Tibial nerve (tissue), 4 donors: ENCODE data around the gene TYMP. TPM values are rescaled to one million over a fixed set of nuclear protein-coding genes. Genes with fewer than 3 reads are reported as not detected.

Experiments
- DNase-seq, 2 donors: peaks; one replicate each; pipeline ENCODE4 v3.0.0-alpha.2; 2019; ENCODE audit warnings: low spot score in 2 of 2
- H3K27ac ChIP-seq, 4 donors: fragments of 200-600 bp; sonication (generic) in 3 of 4; one replicate each; pipeline ENCODE4 v1.5.1; 2017 to 2019; ENCODE audit warnings: mild to moderate bottlenecking in 1 of 4
- H3K27me3 ChIP-seq, 2 donors: fragments of 200-600 bp; sonication (generic) in 1 of 2; one replicate each; pipeline versions ENCODE4 v1.5.1 to v1.6.0; 2017 to 2019
- H3K36me3 ChIP-seq, 3 donors: fragments of 200-600 bp; sonication (generic); one replicate each; pipeline ENCODE4 v1.5.1; 2018 to 2019
- H3K4me1 ChIP-seq, 4 donors: fragments of 200-600 bp; sonication (generic) in 3 of 4; one replicate each; pipeline ENCODE4 v1.5.1; 2017 to 2019
- H3K4me3 ChIP-seq, 4 donors: fragments of 200-600 bp; sonication (generic) in 3 of 4; one replicate each; pipeline ENCODE4 v1.5.1; 2017 to 2019; ENCODE audit warnings: mild to moderate bottlenecking in 1 of 4, moderate library complexity in 1 of 4
- H3K9me3 ChIP-seq, 4 donors: fragments of 200-600 bp; sonication (generic) in 3 of 4; one replicate each; pipeline ENCODE4 v1.5.1; 2017 to 2019
- EP300 ChIP-seq, 2 donors: sonication (generic); formaldehyde crosslinking; IDR thresholded peaks; one replicate each; pipeline ENCODE4 v1.6.1; 2017; ENCODE audit warnings: antibody characterized with exemption in 2 of 2, mild to moderate bottlenecking in 1 of 2
- POLR2A ChIP-seq, 2 donors: fragments of 450-650 bp; IDR thresholded peaks; one replicate each; pipeline ENCODE4 v1.6.1; 2017; ENCODE audit warnings: antibody characterized with exemption in 2 of 2, mild to moderate bottlenecking in 2 of 2, moderate library complexity in 2 of 2
- WGBS, 2 donors: methylation state at CpG; one replicate each; pipeline ENCODE4 v1.1.5; 2018; 5-methylcytosine and 5-hydroxymethylcytosine counted together
- total RNA-seq, 4 donors: library from RNA; depleted of rRNA; stranded (reverse); fragments of >200 nt; gene quantifications; one replicate each; pipeline ENCODE4 v1.1.0, GENCODE V29; 2016
- TF ChIP-seq, protein P1 (sequence below), 5 experiments: fragments of 200-600 bp in 3 of 5; fragments of 450-650 bp in 2 of 5; sonication (generic) in 3 of 5; IDR thresholded peaks; one replicate each; pipeline ENCODE4 v1.5.1; 2016 to 2019; ENCODE audit warnings: antibody characterized with exemption in 5 of 5, mild to moderate bottlenecking in 3 of 5, moderate library complexity in 2 of 5

TYMP gene
- total RNA-seq, 4 donors from 2014 or later: 33.1 to 239 (median 60.3) TPM

DNA sequence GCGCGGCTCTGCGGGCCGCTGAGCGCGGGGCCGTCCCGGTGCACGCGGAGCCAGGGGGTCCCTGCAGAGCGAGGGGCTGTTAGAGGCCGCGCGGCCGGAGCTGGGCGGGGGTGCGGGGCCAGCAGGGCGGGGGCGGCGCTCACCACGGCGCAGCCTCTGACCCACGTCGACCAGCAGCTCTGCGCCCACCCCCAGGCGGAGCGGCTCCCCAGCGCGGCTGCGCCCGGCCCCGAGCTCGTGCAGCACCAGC lies 4.0 kb downstream of the TYMP start:
- Histone ChIP-seq H3K4me3 (peak overlapping the region; percentile 50 to 93 (median 91)), H3K27ac (peak overlapping the region; percentile 72 to 95 (median 91)), H3K9me3 (no peaks in the 10 kb centered on the region), H3K27me3 (peaks cover 0 to 13% of the 10 kb centered on the region in 2 donors), H3K36me3 (peaks cover 0 to 34% (median 21%) of the 10 kb centered on the region in 3 donors), H3K4me1 (peaks cover 0 to 63% (median 28%) of the 10 kb centered on the region in 4 donors)
- TF ChIP-seq, protein P1, sequence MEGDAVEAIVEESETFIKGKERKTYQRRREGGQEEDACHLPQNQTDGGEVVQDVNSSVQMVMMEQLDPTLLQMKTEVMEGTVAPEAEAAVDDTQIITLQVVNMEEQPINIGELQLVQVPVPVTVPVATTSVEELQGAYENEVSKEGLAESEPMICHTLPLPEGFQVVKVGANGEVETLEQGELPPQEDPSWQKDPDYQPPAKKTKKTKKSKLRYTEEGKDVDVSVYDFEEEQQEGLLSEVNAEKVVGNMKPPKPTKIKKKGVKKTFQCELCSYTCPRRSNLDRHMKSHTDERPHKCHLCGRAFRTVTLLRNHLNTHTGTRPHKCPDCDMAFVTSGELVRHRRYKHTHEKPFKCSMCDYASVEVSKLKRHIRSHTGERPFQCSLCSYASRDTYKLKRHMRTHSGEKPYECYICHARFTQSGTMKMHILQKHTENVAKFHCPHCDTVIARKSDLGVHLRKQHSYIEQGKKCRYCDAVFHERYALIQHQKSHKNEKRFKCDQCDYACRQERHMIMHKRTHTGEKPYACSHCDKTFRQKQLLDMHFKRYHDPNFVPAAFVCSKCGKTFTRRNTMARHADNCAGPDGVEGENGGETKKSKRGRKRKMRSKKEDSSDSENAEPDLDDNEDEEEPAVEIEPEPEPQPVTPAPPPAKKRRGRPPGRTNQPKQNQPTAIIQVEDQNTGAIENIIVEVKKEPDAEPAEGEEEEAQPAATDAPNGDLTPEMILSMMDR (IDR thresholded peaks at IDR 0.05): peak in 2 of 5 experiments; percentile 54 to 56
- TF ChIP-seq POLR2A (IDR thresholded peaks at IDR 0.05): no peak
- no peak for DNase-seq
- WGBS, 2 donors: 0 to 3% methylated on average over 6 to 18 of the region's 33 CpGs

DNA sequence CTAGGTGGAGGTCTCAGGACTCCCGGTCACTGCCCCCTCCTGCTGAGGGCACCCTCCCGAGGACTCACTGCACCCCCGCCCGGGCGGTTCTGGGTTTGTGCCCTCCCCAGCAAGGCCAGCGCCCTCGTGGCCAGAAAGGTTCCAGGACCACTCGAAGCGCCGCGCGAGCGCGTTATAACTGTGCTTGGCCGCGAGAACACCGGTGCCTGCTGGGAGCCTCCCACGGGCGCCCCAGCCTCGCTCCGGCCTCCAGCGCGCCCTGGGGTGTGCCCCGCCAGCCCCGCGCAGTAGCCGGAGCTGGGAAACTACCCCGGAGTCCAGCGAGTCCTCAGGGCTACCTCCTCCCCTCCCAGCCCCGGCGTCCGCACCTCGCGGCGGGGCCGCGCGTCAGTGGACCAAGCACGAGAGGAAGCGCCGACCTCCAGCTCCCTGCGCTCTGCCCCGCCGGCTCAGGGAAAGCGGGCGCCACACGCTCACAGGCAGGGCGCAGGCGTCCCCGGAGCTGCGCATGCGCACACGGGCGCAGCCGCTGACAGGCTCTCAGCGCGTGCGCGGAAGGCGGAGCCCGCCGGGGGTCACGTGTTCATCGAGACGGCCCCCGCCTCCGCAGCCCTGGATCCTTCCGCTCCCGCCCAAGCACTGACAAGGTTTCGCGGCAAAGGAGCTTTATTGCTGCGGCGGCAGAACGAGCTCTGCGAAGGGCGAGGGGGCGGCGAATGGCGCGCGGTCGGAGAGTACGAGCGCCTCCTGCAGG lies 4.5 kb downstream of the TYMP start, which contains the start of gene SCO2:
Gene SCO2, minus strand, starts transcription at position 495 of the 754 bp plus-strand sequence. CDS start 1,187 bp downstream, outside the sequence.
- peaks cover 0 to 57% (median 23%) of the 10 kb centered on the region in 4 donors for H3K4me1 ChIP-seq
- no peaks in the 10 kb centered on the region for H3K9me3 ChIP-seq
- H3K27ac ChIP-seq: peak within 1 kb of the TSS; percentile 72 to 95 (median 91)
- TF ChIP-seq, protein P1 (IDR thresholded peaks at IDR 0.05): peak in 3 of 5 experiments; percentile 52 to 68 (median 54)
- TF ChIP-seq POLR2A (IDR thresholded peaks at IDR 0.05): peak; percentile 28 to 76
- TF ChIP-seq EP300 (IDR thresholded peaks at IDR 0.05): peak; percentile 88 to 93
- WGBS, 2 donors: 0% methylated on average over 31 to 62 of the region's 84 CpGs
- peak within 1 kb of the TSS; percentile 50 to 93 (median 91) for H3K4me3 ChIP-seq
- peaks cover 0 to 39% (median 21%) of the 10 kb centered on the region in 3 donors for H3K36me3 ChIP-seq
- peak; percentile 90 to 94 for DNase-seq
- H3K27me3 ChIP-seq: peaks cover 0 to 8% of the 10 kb centered on the region in 2 donors

DNA sequence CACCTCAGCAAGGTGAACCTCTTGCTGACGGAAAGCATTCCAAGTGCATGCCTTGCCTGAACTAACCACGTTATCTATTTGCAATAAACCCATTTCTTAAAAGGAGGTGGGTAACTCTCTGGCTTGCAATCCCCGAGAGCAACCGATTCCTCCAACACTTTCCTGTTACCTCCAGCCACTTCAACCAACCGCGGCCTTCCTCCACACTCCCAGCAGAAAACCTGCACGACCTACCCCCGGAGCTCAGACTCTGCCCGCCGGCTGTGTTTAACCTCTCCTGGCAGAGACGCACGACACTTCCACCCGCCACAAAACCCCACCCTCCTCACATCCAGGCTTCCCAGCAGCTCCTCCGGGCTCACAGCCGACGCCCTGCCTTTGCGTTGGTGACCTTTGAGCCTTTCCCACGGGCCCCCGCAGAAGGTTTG lies 5.1 kb downstream of the TYMP start:
- Histone ChIP-seq H3K4me1 (peaks cover 0 to 52% (median 21%) of the 10 kb centered on the region in 4 donors), H3K36me3 (peaks cover 0 to 45% (median 21%) of the 10 kb centered on the region in 3 donors), H3K27me3 (peaks cover 0 to 5% of the 10 kb centered on the region in 2 donors), H3K9me3 (no peaks in the 10 kb centered on the region), H3K27ac (peak overlapping the region; percentile 12 to 95 (median 91)), H3K4me3 (peak overlapping the region; percentile 50 to 93 (median 91))
- TF ChIP-seq, protein P1 (IDR thresholded peaks at IDR 0.05): no peak
- TF ChIP-seq EP300 (IDR thresholded peaks at IDR 0.05) (no peak), POLR2A (IDR thresholded peaks at IDR 0.05) (no peak)
- no peak for DNase-seq
- 9 to 10% methylated on average over 19 of the region's 19 CpGs for WGBS, 2 donors

DNA sequence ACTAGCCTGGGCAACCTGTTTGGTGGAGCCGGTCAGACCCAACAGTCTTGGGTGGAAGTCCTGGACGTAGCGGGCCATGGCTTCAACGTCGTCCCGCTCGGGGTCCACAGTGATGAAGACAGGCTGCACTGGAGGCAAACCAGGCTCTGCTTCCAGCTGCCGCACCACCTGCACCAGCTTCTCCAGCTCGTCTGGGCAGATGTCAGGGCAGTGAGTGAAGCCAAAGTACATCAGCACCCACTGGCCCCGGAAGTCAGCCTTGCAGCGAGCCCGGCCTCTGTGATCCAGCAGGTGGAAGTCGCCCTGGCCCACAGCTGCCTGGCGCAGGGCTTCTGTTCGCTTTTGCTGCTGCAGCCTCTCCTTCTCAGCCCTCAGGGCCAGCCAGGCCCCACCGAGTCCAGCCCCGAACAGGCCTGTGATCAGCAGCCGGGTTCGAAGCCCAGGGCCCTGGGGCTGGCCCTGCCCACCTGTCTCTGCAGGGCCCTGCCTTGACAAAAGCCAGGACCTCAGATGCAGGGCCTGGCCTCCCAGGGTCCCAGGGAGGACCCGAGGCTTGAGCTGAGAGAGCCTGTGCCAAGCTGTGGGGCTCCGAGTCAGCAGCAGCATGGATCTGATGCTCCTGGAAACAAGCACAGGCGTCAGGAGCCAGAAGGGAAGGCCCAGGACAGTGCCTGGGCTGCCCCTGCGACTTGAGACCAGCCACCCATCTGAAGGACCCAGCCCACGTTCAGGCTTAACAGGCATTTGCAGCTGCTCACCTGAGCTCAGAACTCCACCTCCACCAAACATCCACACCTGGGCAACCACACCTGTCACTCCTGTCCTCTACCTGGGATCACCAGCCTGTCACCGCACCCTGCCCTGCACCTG lies 5.8 kb downstream of the TYMP start:
- no peaks in the 10 kb centered on the region for H3K27me3 ChIP-seq
- WGBS, 2 donors: 77 to 79% methylated on average over 12 to 15 of the region's 25 CpGs
- H3K27ac ChIP-seq: peak overlapping the region in 1 of 4 donors; percentile 90
- no peaks in the 10 kb centered on the region for H3K9me3 ChIP-seq
- peak overlapping the region in 3 of 4 donors; percentile 90 to 93 (median 92) for H3K4me3 ChIP-seq
- no peak for DNase-seq
- H3K4me1 ChIP-seq: peaks cover 0 to 45% (median 19%) of the 10 kb centered on the region in 4 donors
- TF ChIP-seq POLR2A (IDR thresholded peaks at IDR 0.05) (no peak), EP300 (IDR thresholded peaks at IDR 0.05) (no peak)
- TF ChIP-seq, protein P1 (IDR thresholded peaks at IDR 0.05): no peak
- H3K36me3 ChIP-seq: peaks cover 0 to 51% (median 25%) of the 10 kb centered on the region in 3 donors
